Cortex of kidney (tissue), 1 donor: ENCODE results near the gene ETFA.

Experiments used
- DNase-seq: peaks from one replicate; lab custom pipeline; 2025; lab: John Stamatoyannopoulos, UW

The ETFA gene

DNA sequence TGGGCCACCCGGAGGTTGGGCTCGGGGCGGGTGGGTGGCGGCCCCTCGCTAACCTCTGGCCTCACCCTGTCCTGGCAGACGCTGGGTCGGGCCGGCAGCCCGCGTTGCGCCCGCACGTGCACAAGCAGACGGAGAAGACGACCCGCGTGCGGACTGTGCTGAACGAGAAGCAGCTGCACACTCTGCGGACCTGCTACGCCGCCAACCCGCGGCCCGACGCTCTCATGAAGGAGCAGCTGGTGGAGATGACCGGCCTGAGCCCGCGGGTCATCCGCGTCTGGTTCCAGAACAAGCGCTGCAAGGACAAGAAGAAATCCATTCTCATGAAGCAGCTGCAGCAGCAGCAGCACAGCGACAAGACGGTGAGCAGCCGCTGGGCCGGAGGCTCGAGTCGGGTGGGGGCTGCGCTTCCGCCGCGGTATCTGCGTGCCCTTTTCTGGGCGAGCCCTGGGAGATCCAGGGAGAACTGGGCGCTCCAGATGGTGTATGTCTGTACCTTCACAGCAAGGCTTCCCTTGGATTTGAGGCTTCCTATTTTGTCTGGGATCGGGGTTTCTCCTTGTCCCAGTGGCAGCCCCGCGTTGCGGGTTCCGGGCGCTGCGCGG is 29.0 kb upstream of the ETFA start:
- no peak for DNase-seq

DNA sequence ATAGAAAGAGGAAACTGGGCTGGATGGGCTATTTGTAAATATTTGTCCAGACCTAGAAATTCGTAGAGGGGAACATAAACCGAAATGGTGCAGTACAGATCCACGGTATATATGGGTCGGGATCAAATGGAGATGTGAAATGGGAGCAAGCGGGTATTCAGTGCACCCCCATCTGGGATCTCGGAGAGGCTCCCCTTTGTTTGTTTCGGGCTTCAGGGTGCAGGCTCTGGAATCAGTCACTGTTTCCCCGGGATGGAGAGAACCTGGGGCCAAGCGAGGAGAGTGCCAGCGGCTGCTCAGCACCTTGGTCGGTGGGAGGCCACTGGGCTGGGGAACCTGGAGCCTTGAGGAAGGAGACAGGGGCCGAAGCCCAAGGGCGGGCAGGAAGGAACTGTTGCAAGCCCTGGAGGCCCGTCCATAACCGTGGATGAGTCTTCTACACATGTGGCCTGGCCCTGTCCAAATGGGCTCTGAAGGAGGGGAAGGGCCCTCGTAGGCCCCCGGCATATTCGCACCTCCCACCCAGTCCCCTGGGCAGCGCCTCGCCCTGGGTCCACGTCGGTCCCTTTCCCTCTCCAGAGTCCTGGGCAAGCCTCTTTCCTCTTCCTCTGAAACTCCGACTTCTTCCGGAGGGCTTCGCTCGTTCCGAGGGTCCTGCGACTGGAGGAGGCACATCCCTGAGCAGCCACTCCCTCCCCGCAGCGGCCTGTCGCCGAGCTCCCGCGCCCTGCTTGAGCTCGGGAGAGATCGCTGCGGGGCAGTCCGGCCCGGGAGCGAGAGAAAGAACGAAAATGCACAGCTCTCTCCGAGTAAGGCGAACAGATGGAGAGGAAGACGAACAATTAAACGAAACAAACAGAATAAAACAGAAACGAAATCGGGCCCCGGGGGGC is 28.3 kb upstream of the ETFA start:
- no peak for DNase-seq

DNA sequence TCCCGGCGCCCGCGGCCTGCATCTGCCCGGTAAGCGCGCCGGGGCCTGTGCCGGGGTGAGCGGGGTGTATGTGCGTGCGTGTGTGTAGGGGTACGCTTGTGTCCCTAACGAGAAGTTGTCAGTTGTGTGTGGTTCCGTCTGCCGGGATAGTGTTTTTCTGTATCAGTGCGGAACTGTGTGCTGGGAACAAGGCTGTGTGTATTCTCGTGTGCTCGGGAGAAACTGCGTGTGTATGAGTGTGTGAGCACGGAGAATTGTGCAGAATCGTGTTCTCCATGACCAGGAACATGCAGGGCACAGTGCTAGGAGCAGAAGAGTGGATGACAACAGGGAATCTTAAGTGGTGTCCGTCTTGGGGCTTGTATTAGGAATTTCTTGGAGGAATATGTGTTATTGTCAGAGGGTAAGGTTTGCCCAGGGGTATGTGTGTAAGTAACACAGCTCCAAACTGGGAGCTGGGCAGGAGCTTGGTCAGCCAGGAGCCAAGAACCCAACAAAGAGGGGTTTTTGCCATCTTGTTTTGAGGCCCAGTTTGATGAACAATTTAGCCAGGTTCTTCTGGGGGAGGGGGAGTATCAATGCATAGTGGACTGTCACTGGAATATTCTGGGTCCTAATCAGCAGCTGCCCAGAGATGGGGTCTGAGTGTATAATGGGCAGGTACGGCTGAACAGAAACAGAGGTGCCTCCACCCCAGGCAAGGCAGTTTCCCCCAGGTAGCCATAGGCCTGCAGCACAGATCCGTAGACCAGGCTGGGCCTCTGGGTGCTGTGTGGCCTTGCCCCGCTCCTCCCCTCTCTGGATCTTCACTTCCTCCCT is 27.4 kb upstream of the ETFA start:
- no peak for DNase-seq

DNA sequence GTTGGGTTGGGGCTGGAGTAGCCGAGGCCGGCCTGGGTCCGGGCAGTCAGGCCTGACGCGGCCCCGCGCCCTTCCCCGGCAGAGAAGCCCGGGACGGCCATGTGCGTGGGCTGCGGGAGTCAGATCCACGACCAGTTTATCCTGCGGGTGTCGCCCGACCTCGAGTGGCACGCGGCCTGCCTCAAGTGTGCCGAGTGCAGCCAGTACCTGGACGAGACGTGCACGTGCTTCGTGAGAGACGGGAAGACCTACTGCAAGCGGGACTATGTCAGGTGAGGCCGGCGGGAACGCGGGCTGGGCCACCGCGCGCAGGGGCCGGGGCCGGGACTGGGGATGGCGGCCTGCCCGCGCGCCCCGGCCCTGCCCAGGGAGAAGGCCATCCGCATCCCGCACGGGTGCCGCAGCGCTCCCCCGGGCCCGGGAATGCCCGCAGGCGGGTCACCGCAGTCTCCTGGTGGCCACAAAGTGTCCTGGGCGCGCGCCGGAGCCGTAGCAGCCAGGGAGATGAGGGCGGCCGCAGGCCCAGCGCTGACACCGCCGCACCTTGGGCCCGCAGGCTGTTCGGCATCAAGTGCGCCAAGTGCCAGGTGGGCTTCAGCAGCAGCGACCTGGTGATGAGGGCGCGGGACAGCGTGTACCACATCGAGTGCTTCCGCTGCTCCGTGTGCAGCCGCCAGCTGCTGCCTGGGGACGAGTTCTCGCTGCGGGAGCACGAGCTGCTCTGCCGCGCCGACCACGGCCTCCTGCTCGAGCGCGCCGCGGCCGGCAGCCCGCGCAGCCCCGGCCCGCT is 26.6 kb upstream of the ETFA start:
- DNase-seq, result no peak

DNA sequence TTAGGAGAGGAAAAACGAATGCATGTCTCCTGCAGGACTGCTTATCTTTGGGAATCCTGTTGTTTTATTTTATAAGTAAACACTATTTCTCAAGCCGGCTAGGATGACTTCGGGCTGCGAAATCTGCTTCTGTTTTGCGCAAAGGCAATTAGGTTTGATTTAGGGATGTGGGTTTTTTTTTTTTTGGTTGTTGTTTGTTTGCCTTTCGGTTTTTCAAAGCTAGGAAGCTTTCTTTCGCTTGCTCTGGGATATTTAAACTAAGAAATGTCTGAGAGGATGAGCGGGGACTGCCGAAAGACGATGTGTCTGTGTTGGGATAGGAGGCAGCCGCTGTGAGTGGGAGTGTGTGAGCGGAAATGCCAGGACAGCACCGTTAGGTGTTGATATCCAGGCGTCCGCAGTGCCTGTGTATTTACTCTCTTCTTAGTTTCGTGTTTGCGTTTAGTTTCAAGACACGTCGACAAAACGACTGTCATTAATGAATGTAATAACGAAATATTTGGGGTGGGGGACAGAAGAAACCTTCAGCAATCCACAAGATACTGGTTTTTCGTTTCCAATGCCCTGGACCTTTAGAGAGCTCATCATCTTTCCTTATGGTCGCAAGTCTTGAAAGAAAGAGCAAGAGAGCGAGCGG is 25.9 kb upstream of the ETFA start:
- no peak for DNase-seq

DNA sequence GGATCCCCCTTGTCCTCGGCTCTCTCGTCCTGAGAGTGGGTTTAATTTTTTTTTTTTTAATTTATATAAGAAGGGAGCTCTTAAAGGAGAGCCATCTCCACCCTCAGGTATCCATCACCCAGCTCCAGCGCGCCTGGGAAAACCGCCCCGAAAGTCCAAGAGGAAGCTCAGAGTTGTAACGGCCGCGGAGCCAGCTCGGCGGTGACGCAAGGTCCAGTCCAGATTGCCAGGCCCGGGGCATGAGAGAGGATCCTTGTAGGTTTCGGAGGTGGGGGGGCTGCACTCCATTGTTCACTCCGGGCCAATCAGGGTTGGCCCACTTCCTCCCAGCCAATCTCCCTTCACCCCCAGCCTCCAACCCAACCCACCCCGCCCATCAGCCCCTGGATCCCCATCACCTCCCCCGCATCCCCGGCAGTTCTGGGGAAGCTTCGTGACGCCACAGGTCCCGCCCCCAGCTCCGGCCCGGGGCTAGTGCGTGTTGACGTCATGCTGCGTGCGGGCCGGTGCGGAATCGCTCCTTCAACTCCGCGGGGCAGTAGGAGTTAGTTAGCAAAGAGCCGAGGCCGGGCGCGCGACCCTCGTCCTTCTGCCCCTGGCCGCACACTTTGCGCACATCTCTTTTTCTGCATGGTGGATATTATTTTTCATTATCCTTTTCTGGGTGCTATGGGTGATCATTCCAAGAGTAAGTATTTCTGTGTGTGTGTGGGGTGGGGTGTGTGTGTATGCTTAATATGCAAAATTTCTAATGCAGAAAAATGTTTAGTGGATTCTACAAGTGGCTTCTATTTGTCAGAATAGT is 25.2 kb upstream of the ETFA start, which contains the start of gene ISL2:
TSS of gene ISL2 (plus strand) at position 520 of the 805 bp plus-strand sequence. CDS start at position 631, 111 bp downstream.
- DNase-seq, result no peak

DNA sequence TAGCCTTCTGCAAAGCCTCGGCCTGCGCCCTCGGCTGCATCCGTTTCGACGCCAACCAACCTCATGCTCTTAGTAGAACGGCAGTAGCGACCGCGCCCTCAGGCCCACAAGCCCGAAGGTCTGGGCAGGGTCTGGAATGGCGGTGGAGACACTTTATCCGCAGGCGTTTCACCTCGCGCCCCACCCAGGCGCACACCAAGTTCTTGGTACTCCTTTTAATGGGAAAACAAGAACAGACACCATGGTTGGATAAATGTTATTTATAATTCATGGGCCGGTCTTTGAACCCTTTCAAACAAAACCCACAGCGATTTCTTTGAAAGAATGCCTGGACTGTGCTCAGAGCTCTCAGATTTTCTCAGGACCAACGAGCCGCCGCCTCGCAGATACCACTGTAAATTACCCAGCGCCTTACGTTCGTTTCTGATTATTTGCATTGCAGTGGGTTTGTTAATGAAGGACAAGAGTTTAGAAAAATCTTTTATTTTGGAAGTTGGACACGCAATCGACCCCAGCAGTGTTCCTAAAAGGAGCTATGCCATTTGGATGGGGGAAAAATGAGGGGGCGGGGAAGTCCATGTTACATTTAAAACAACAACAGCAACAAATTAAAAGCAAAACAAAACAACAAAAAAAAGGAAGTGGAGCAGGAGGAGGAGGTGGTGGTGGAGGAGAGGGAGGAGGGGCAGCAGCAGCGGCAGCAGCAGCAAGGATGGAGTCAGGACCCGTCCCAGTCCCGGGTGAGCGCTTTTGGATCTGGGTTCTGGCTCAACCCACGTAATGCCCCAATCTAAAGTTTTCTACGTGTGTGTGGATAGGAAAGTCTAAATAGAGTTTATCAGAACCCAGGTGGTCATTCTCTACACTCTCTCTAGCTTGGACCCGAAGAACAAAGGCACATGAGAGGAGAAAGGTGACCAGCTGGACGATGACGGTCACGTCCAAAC is 24.3 kb upstream of the ETFA start:
- no peak for DNase-seq

DNA sequence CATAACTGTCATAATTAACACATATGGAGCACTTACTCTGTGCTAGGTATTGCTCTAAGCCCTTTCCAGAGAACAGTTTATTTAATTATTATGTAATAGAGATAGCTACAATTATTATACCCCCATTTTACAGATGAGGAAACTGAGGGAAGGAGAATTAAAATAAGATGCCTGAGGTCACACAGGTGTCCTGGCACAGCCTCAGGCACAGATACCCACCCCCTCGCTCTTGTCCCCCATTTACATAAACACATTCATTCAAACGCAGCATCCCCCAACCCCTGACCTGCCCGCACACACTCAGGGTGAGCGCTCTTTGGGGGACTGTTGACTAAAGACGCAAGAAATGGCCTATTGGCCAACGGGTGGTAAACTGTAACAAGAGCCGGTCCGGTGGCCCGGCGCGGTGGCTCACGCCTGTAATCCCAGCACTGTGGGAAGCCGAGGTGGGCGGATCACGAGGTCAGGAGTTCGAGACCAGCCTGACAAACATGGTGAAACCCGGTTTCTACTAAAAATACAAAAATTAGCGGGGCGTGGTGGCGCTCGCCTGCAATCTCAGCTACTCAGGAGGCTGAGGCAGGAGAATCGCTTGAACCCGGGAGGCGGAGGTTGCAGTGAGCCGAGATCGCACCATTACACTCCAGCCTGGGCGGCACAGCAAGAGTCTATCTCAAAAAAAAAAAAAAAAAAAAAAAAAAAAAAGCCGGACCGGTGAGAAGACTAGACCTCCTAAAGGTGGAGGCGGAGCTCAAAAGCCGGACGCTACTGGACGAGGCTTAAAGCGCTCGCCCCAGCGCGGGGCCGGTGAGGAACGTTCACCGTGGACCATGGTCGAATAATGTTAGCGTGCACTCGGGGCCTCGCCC is 23.4 kb upstream of the ETFA start:
- DNase-seq, result no peak

DNA sequence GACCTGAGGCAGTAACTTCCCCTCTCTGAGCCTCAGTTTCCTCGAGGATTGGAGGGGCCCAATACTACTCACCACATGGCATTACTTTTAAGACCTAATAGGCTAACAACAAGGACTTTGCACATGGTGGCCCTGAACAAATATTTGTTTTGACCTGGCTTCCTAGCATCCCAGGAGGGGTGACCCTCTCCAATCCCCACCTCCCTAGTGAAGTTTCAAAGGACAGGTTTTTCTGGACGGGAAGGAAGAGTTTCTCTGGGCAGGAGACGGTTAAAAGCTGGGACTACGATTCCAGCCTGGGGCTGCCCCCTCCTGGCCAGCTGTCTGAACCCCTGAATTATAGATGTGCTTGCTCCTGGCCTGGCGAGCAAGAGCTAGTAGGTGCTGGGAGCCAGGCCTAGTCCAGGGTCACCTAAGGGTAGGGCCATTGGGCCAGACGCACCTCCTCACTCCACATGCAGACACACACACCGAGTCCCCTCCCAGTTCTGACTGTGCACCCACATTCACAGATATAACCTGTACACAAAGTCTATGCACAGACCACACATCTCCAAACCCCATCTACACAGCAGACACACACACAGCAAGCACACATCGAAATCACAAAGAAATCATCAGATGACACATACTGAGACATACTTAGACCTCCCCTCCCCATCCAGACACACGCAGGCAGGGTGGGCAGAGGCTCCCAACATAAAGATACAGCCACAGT is 22.6 kb upstream of the ETFA start:
- DNase-seq, result no peak

DNA sequence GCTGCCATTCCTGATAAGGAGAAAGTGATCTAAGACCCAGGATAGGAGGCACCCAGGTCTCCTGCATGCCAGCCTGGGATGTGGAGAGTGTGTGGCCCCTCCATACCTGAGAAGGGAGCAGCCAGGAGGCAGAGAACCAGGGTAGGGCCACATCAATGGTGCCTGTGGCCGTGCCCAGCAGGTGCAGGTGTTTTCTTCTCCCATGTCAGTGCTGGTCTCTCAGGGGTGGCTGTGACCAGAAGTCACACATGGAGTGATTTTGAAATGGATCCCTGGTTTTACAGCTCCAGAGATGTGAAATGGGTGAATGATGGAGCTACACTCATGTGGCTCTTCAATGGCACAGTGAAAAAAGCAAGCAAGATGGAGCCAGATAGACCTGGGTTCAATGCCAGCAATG is 22.0 kb upstream of the ETFA start:
- DNase-seq, result no peak

DNA sequence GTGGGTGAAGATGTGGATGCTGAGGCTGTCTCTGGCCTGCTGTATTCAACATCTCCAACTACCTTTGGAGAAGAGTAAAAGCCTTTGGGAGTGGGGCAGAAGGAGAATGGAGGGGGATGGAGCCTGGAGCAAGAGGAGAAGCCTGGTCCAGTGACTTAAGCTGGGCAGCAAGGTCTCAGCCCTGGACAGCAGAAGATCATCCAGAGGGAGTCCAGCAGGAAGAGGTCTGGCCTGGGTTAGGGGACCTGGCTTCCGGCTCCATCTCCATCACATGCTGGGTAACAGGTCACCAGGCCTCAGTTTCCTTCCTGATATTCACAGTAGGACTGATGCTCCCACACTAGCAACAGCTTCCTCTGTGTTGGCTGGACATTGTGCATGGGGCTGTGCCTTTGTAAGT is 21.5 kb upstream of the ETFA start:
- DNase-seq, result no peak

DNA sequence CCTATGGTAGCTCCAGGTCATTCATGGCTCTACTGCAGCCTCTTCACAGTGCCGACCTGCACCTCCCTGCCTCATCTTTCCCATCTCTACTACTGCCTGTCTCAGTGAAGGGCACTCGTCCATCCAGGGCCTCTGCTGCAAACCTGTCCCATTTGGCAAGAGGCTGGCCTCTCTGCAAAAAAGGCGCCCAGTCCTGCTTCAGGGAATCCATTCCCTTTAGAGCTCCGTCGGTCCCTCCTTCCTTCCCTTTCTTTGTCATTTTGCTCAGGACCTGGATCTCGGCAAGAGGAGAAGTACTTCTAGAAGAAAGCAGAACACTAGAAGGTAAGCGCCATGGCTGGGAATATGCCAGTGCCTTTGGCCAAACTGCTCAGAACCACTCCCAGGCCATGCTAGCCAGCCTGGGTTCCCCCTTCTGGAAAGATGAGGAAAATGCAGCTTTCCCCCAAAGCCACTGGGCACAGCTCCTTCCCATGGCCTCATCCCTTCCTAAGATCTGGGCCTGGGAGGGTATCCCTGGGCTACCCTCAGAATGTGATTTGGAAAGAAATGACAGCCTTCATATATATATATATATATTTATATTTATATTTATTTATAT is 18.9 kb upstream of the ETFA start:
- DNase-seq, result no peak

DNA sequence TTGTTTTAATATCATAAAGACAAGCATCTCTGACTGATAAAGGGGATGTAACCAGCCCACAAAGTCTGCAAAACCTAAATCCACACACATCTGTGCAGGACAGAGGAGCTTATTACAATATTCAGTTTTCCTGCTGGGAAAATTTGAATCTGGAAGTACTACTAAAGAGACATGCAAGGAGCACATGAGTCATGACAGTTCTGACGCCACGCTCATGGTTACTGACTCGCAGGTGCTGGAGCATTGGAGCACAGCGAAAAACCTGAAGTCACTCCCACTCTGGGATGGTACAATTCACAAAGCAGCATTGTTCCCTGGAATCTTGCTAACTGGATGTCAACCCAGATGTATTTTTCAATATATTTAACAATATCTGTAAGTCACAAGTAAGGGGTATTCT is 17.7 kb upstream of the ETFA start:
- no peak for DNase-seq

DNA sequence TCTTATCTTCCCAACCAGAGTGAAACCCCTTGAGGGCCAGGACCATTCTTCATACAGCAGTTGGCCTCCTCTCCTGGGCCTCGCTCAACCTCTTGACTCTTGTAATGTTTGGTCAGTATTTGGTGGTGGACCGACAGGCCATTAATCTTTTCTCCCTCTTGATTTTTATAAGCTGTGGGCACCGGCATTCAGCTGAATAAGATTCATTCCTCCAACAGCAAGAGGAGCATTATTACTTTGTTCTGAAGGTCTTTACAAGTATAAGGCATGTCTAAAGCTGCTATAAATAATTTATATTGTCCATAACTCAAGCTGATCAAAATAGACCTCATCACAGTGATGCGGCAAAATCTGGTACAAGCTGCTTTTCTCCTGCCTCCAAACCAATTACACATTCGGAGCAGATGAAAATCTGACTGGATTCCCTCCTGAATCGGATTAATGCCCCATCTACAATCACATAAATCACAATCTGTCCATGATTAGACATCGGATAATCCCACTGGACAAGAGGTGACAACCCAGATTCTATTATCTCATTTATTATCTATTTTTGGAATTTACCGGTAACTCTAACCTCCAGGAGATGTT is 16.9 kb upstream of the ETFA start:
- no peak for DNase-seq

DNA sequence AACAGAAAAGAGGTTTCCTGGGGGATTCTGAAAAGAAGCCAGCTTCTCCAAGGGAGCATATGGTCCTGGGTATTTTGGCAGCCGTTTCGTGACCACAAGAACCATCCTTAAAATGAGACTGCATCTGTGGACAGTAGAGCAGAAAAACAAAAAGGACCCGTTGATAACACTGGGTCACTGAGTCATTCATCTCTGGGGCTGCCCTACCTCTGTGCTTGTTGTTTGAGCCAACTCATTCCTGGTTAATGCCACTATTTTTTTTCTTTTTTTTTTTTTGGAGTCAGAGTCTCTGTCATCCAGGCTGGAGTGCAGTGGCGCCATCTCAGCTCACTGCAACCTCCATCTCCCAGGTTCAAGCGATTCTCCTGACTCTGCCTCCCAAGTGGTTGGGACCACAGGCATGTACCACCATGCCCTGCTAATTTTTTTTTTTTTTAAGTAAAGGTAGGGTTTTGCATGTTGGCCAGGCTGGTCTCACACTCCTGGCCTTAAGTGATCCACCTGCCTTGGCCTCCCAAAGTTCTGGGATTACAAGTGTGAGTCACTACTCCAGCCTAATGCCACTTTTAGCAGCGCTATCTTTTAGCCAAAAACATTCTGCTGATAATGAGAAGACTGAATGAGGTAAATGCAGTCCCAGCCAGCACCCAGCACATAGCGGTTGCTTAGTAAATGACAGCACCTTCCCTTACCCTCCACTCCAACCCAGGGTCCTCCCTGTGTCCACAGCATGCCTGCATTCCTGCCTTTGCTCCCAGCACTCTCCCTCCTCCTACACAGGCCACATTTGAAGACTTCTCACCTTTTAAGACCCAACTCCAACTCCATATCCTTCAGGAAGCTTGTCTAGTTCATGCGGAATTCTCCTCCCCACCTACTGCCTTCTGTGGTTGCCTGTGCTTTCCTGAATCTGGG is 16.2 kb upstream of the ETFA start:
- no peak for DNase-seq

DNA sequence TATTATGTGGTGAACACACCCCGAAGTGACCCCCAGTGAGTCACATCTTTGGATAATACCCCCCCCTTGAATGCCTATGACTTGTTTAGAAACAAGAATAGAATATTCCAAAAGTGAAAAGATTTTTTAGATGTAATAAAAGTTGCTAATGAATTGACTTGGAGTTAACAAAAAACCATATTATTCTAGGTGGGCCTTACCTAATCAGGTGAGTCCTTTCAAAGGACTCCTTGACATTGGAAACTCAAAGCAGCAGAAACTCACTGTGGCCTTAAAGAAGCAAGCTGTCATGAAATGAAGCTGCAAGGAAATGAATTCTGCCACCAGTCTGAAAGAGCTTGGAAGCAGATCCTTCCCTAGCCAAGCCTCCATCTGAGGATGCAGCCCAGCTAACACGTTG is 14.4 kb upstream of the ETFA start:
- DNase-seq, result no peak
